SU-DHL-6 (cell line): ENCODE measurements around the gene FAM9B.

Experiments
- EZH2phosphoT487 ChIP-seq: fragments of 200-600 bp; sonication (generic), shearing (Covaris generic); conservative IDR thresholded peaks from 2 replicates; pipeline ENCODE4 v1.6.1; 2018; ENCODE audit warnings: mild to moderate bottlenecking, antibody characterized with exemption, low read length, moderate library complexity, mixed read lengths
- TF ChIP-seq, protein P1 (sequence below): fragments of 200-600 bp; sonication (generic); IDR thresholded peaks from one replicate; pipeline ENCODE4 v1.5.1; 2017; ENCODE audit warnings: antibody characterized with exemption, mild to moderate bottlenecking, low read length, moderate library complexity; ENCODE audit not compliant: insufficient read depth, poor library complexity, severe bottlenecking

DNA sequence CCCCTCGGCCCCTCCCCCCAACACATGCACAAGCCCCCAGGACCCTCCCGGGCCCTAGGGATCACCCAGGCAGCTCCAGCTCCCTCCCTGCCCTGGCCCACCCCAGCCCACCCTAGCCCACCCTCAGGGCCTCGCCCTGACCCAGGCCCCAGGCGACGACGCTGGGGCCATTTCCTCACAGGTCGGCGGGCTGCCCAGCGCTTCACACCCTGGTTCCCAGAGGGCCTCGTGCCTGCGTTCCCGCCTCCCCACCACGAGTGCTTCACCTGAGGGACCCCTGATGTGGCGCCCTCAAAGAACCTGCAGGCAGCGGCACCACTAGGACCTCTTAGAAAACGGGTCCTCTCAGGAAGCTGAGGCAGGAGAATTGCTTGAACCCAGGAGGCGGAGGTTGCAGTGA lies 341 bp downstream of the FAM9B start:
- TF ChIP-seq, protein P1, sequence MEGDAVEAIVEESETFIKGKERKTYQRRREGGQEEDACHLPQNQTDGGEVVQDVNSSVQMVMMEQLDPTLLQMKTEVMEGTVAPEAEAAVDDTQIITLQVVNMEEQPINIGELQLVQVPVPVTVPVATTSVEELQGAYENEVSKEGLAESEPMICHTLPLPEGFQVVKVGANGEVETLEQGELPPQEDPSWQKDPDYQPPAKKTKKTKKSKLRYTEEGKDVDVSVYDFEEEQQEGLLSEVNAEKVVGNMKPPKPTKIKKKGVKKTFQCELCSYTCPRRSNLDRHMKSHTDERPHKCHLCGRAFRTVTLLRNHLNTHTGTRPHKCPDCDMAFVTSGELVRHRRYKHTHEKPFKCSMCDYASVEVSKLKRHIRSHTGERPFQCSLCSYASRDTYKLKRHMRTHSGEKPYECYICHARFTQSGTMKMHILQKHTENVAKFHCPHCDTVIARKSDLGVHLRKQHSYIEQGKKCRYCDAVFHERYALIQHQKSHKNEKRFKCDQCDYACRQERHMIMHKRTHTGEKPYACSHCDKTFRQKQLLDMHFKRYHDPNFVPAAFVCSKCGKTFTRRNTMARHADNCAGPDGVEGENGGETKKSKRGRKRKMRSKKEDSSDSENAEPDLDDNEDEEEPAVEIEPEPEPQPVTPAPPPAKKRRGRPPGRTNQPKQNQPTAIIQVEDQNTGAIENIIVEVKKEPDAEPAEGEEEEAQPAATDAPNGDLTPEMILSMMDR: no peak
- TF ChIP-seq EZH2phosphoT487: no peak
